Ascending aorta (tissue), 2 donors: ENCODE measurements around the gene SMYD1. TPM values are rescaled to one million over a fixed set of nuclear protein-coding genes. Genes with fewer than 3 reads are reported as not detected.
A peak's percentile ranks its signal among the peaks of the same experiment; 100 is the strongest.

Source experiments
- DNase-seq, 2 donors: peaks; one replicate each; pipeline ENCODE4 v3.0.0-alpha.2; 2019; ENCODE audit warnings: low spot score in 2 of 2
- H3K27ac ChIP-seq, 2 donors: fragments of 200-600 bp; sonication (generic); one replicate each; pipeline ENCODE4 v1.5.1; 2016 to 2017; ENCODE audit warnings: mild to moderate bottlenecking in 1 of 2
- H3K27me3 ChIP-seq: fragments of 200-600 bp; sonication (generic); one replicate; pipeline ENCODE4 v1.5.1; 2017
- H3K36me3 ChIP-seq, 2 donors: fragments of 200-600 bp; sonication (generic); one replicate each; pipeline ENCODE4 v1.5.1; 2016
- H3K4me1 ChIP-seq, 2 donors: fragments of 200-600 bp; sonication (generic); one replicate each; pipeline ENCODE4 v1.5.1; 2016 to 2017; ENCODE audit warnings: mild to moderate bottlenecking in 1 of 2
- H3K4me3 ChIP-seq, 2 donors: fragments of 200-600 bp; sonication (generic); one replicate each; pipeline ENCODE4 v1.5.1; 2016 to 2017; ENCODE audit warnings: mild to moderate bottlenecking in 1 of 2
- H3K9me3 ChIP-seq, 2 donors: fragments of 200-600 bp; sonication (generic); one replicate each; pipeline ENCODE4 v1.5.1; 2016
- intact Hi-C: fragments of 100-400 bp; cut with DNase I; formaldehyde crosslinking; loops from one replicate; pipeline ENCODE4 v1.15.1; 2023
- total RNA-seq: library from RNA; depleted of rRNA; stranded (reverse); fragments of >200 nt; gene quantifications from one replicate; pipeline ENCODE4 v1.1.0, GENCODE V29; 2016
- TF ChIP-seq, protein P1 (sequence below), 3 experiments: fragments of 200-600 bp in 2 of 3; fragments of 450-650 bp in 1 of 3; sonication (generic) in 2 of 3; IDR thresholded peaks; one replicate each; pipeline ENCODE4 v1.5.1; 2016 to 2019; ENCODE audit warnings: antibody characterized with exemption in 3 of 3, mild to moderate bottlenecking in 1 of 3, moderate library complexity in 1 of 3

The SMYD1 gene
- total RNA-seq, 1 donor from 2014 or later, result not detected

DNA sequence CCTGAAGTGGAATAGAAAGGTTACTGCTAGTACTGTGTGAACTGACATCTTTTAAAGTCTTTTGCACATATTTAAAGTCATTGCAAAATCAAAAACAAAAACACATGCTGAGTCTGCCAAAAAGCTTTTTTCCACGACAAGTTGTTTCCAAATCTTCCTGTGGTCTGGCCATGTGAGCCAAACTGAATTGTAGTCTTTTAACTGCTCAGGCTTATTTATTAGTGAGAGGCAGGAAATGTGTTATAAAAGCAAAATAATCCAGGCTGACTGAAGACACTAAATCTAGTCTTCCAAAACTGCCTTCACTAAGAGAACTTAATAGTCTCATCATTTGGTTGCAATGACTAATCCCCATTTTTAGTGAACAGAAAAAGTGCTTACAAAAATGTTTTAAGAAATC, 14.3 kb upstream of the SMYD1 start:
- TF ChIP-seq, protein P1, sequence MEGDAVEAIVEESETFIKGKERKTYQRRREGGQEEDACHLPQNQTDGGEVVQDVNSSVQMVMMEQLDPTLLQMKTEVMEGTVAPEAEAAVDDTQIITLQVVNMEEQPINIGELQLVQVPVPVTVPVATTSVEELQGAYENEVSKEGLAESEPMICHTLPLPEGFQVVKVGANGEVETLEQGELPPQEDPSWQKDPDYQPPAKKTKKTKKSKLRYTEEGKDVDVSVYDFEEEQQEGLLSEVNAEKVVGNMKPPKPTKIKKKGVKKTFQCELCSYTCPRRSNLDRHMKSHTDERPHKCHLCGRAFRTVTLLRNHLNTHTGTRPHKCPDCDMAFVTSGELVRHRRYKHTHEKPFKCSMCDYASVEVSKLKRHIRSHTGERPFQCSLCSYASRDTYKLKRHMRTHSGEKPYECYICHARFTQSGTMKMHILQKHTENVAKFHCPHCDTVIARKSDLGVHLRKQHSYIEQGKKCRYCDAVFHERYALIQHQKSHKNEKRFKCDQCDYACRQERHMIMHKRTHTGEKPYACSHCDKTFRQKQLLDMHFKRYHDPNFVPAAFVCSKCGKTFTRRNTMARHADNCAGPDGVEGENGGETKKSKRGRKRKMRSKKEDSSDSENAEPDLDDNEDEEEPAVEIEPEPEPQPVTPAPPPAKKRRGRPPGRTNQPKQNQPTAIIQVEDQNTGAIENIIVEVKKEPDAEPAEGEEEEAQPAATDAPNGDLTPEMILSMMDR (IDR thresholded peaks at IDR 0.05), result no peak

DNA sequence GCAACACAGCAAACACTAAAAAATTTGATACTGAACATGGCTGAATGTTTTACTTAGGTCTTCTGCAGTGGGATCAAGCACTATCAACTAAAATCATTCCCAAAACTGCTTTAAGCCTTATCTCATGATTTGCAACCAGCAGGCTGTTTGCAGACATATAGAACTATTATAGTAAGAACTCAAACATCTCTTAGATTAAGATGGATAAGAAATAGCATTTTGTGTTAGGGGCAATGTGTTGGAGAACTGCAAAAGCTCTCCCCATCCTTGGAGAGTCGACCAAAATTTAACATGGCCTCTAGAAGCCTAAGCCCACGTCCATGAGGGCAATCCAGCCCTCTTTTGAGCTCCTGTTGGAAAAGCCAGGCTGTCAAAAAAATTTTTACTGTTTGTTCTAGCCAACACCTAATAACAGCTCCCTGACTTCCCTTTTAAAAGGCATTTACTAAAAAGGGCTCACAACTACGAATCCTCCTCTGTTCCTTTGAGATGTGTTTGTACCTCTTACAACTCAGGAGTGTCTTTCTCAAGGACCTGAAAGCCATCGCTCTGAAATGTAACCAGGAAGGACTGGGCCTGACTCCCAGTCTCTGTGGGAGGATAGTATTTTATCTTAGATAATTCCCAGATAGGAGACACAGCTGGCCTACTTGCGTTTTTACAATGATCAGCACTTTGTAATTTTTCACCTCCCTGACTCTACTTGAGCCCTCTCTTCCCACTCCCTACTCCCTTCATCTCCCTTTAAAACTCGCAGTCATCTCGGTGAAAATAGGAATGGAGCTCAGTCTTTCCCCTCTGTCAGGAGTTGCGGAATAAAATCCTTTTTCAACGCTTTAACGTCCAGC, 13.5 kb upstream of the SMYD1 start:
- H3K27me3 ChIP-seq, result no peaks in the 10 kb centered on the region
- TF ChIP-seq, protein P1 (IDR thresholded peaks at IDR 0.05), result no peak
- H3K9me3 ChIP-seq, result no peaks in the 10 kb centered on the region
- peak overlapping the region; percentile 97 for H3K27ac ChIP-seq
- peaks cover 0 to 15% of the 10 kb centered on the region in 2 donors for H3K4me1 ChIP-seq
- H3K36me3 ChIP-seq, result no peaks in the 10 kb centered on the region
- no peak for DNase-seq
- intact Hi-C loops, result loop anchor here (2.0 kb wide), 1 partner anchor 117 kb away; the partner anchor contains the start of gene THNSL2
- peak overlapping the region; percentile 79 to 89 for H3K4me3 ChIP-seq

More for the DNA sequence above, 14.3 kb upstream of the SMYD1 start:
- Histone ChIP-seq H3K4me1 (peaks cover 0 to 15% of the 10 kb centered on the region in 2 donors), H3K9me3 (no peaks in the 10 kb centered on the region), H3K27ac (peak overlapping the region; percentile 18 to 37), H3K4me3 (peak overlapping the region in 1 of 2 donors; percentile 79), H3K36me3 (no peaks in the 10 kb centered on the region), H3K27me3 (no peaks in the 10 kb centered on the region)
- intact Hi-C loops, result no loop called here
- no peak for DNase-seq

DNA sequence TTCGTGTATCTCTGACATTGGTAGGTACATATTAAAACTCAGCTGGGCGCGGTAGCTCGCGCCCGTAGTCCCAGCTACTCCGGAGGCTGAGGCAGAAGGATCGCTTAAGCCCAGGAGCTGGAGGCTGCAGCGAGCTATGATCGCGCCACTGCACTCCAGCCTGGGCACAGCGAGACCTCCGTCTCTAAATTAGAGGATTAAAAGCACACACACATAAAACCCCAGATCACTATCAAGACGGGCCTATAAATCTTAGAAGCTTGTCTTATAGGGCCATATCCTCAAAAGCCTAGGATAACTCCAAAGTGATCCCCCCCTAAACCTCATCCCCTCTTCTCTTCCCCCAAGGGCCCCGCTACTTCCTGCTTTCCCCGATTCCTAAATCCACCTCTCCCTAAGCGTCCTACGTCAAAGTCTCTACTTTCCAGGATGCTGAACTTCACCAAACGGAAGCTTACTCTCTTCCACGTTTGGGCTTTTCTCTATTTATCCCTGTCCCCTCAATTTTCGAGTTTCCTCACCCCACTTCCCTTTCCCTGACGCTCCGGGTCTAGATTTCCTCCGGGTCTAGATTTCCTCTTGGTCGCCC, 12.7 kb upstream of the SMYD1 start:
- DNase-seq, result no peak
- Histone ChIP-seq H3K36me3 (no peaks in the 10 kb centered on the region), H3K27me3 (no peaks in the 10 kb centered on the region), H3K9me3 (no peaks in the 10 kb centered on the region), H3K27ac (peak overlapping the region; percentile 97), H3K4me3 (peak overlapping the region; percentile 79 to 89), H3K4me1 (peaks cover 0 to 15% of the 10 kb centered on the region in 2 donors)
- TF ChIP-seq, protein P1 (IDR thresholded peaks at IDR 0.05), result no peak
- intact Hi-C loops, result loop anchor here (1.0 to 2.0 kb wide), 2 partner anchors 39 to 116 kb away; partner anchors contain the start of genes RNU2-63P and THNSL2

GRCh38 chr2:88055371-88056128, 12.1 kb upstream of the SMYD1 start, which contains the start of gene KRCC1:
Gene KRCC1 (minus strand): TSS chr2:88055783. CDS start chr2:88028563, 27,220 bp downstream.
- Histone ChIP-seq H3K27ac (peak within 1 kb of the TSS; percentile 97), H3K4me1 (peaks cover 0 to 15% of the 10 kb centered on the region in 2 donors), H3K36me3 (no peaks in the 10 kb centered on the region), H3K9me3 (no peaks in the 10 kb centered on the region), H3K4me3 (peak within 1 kb of the TSS; percentile 79 to 89), H3K27me3 (no peaks in the 10 kb centered on the region)
- intact Hi-C loops, result loop anchor here (1.0 to 2.0 kb wide), 2 partner anchors 39 to 115 kb away; partner anchors contain the start of genes RNU2-63P and THNSL2
- peak; percentile 83 to 97 for DNase-seq
- TF ChIP-seq, protein P1 (IDR thresholded peaks at IDR 0.05), result no peak

- Histone ChIP-seq H3K36me3 (no peaks in the 10 kb centered on the region), H3K4me3 (no peak overlapping the region), H3K27me3 (no peaks in the 10 kb centered on the region), H3K27ac (no peak overlapping the region), H3K9me3 (no peaks in the 10 kb centered on the region), H3K4me1 (peaks cover 0 to 15% of the 10 kb centered on the region in 2 donors)
- TF ChIP-seq, protein P1 (IDR thresholded peaks at IDR 0.05), result no peak
- intact Hi-C loops, result no loop called here
- DNase-seq, result no peak
These were observed 10.2 kb upstream of the SMYD1 start for GRCh38 chr2:88057437-88057844.
